DMS79 treated with DMSO at 0.1 percent for 48 hours (cell line): ENCODE data around the gene HS3ST3B1.

Experiments used
- DNase-seq: peaks from one replicate; lab custom pipeline; 2025; lab: John Stamatoyannopoulos, UW

Gene HS3ST3B1

DNA sequence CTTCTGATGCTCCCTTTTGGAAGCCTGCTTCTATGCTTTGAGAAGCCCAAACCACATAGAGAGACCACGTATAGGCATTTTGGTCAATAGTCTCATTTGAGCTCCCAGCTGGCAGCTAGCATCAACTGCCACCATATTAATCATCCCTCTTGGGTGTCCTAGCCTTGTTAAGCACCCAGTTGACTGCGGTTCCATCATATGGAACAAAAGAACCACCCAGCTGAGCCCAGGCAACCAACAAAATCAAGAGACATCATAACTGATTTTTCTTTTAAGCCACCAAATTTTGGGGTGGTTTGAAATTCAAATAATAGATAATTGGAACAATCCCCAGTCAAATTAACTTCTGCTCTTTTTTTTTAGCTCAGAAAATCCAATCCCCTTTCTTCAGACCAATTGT is 53.9 kb downstream of the HS3ST3B1 start:
- DNase-seq, result no peak

DNA sequence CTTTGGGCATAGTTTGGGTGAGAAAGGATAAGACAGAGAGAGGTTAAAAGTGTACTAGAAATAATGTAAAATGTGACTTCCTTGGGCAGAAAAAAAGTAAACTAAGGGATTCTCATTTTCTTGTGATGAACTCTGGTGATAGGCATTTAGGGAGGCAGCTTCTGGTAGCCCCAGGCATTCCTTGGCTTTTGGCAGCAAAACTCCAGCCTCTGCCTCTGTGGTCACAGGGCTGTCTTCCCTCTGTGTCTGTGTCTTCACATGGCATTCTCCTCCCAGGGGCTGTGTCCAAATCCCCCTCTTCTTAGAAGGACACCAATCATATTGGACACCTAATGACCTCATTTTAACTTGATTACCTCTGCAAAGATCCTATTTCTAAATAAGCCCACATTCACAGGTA is 54.7 kb downstream of the HS3ST3B1 start:
- no peak for DNase-seq

DNA sequence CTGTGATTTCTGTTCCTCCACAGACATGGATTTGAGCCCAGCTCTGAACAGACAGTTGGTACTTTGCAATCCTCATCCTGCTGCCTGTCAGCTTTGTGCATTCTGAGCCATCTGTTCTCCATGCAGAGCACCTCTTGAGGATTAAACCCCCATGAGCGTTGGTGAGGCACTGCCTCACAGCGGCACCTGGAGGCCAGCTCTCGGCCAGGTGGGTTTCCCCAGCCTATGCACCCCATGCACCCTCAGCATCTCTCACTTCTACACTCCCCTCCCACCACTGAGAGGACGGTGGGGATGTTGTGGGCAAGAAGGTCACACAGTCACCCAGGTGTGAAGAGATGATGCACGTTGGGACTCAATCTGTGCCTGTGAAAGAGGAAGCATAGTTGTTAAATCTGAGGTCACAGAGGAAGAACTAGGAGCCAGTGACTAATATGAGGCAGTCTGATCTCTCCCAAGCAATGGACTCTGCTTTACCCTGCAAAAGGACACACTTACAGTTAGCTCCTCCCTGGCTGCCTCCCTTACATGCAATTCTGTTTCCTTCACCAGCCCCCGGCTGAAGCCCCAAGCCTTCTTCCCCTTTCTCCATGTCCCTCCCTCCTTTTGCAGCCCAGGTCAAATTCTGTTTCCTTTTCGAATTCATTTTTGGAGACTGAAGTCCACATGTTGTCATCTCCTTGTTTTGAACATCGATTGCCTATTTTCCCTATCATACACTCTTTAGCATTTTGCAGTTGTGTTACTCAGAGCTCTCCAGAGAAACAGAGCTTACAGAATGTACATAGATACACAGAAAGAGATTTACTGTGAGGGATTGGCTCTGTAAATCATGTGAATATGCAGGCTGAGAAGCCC is 58.5 kb downstream of the HS3ST3B1 start:
- DNase-seq, result no peak

DNA sequence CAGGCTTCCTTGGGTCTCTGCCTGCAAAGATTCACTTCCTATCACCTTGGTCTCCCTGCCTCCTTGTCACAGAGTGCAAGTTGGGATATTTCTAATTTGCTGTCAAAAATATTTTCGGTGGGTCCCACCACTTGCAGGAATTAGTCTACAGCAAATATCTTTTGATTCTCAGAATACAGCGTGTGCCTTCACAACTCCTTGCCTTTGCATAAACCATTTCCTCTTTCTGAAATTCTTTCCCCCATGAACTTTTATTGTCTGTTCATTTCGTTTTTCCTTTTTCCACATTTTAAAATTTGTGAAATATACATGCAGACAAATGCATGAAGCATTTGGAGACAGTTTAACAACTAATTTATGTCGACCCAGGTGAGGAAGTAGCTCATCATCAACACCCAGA is 60.0 kb downstream of the HS3ST3B1 start:
- DNase-seq, result no peak

DNA sequence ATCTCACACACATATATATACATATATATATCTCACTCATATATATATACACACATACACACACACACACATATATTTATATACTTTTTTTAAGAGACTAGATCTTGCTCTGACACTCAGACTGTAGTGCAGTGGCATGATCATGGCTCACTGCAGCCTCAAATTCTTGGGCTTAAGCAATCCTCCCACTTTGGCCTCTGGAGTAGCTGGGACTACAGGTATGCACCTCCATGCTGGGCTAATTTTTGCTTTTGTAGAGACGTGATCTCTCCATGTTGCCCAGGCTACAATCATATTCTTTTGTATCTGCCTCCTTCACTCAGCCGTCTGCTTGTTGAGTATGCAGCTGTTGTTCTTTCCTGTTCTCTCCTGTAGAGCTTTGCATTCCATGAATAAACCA is 60.6 kb downstream of the HS3ST3B1 start:
- no peak for DNase-seq

DNA sequence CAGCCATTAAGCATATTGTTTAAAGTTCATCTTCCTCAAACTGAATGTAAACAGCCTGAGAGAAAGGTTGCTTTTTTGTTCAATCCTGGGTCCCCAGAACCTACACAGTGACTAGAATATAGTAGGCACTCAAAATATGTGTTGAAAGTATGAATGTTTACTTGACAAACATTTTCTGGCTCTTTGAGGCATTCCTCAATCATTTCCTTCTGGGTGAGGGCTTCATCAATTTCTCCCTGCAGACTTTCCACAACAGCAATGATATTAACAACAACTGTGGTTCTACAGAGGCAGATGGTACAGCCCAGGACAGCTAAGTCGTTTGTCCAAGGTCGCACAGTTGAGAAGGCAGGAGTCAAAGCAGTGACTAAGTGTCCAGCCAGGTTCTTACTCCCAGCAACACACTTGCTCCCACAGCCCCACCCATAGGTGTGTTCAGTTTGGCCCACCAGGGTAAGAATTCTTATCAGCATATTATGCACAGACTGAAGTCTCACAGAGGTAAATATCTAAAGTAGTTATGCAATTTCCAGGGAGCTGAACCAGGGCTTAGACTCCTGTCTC is 61.1 kb downstream of the HS3ST3B1 start:
- no peak for DNase-seq

DNA sequence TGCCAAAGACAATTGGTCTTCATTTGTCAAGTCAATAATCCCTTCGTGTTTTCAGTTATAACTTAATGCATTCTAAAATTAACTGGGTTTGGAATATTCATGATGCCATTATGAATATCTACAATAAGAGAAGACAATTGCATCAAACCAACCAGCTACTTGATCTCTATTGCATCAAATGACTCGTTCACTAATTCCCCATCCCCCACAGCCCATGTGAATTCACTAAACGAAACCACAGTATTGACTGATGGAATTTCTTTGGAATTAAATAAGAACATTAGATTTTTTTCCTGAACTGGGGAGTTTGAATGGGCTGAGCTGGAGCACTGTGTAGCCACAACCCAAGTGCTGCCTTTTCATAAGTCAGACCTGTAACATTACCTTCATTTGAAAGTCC is 65.3 kb downstream of the HS3ST3B1 start:
- no peak for DNase-seq

DNA sequence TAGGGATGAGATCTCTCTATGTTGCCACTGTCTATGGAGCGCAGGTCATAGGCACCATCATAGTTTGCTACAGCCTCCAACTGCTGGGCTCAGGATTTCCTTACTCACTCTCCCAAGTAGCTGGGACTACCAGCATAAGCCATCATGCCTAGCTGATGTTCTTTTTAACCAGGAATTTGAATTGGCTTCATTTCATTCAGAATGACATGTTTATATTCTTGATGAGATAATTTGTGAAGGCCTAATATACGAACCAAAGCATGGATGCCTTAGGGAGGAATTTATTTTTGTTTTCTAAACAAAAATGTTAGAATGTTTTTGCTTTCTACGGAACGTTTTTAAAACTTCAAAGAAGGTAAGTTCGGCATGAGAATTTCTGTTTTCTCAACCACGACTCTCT is 71.6 kb downstream of the HS3ST3B1 start:
- DNase-seq, result no peak

DNA sequence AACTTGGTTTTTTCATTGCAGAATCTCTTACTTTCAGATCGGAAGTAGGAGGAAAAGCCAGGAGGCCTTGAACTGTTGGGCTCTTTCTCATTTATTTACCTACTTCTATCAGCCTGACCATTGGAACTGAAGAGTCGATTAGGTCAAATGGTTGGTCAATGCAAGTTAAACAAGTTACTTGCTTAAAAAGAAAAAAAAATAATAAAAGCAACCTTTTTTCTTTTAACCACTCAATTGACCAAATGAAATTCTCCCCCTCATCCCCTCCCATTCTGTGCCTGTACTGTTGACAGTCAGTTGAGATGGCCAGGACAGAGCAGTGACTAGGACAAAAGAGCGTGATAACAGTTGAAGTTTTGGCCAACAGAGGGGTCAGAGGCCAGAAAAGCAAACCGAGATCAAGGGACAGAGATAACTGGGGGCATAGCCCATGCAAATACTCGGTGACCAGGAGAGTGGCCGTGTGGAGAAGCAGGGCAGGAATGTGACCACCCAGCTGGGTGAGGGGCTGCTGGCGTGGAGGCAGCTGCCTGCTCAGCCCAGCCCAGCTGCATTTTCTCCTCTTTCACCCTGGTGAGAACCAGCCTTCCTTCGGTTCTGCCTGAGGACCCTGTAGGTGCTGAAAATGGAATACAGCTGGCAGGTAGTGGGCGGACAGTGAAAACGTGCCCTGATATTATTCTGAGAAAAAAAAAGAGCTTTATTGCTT is 72.2 kb downstream of the HS3ST3B1 start:
- DNase-seq, result no peak

DNA sequence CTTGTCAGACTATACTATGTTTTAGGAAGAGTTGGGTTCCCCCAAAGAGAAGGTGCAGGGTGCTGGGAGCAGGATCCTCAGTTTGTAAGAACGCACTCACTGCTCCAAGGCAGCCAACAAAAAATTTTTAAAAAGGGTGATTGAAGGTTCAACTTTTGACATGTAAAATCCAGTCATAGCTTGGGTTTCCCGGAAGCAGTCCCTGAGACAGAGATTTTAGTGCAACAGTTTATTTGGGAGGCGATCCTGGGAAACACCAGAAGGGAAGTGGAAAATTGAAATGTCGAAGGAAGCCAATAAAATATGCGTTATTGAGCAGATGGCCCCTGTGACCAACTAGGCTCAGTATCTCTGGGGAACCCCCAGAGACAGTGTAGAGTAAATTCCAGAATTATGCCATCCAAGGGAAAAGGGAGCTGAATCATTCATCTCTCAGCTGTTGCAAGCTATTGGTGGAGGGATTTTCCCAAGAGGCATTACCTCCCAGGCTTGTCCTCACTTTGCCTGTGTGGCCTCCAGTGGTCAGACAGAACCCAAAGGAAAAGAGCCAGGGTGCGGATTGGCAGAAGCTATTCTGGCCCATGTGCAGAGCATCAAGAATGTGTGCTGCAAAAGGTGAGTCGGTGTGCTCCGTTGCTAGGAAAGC is 72.9 kb downstream of the HS3ST3B1 start:
- DNase-seq, result no peak

DNA sequence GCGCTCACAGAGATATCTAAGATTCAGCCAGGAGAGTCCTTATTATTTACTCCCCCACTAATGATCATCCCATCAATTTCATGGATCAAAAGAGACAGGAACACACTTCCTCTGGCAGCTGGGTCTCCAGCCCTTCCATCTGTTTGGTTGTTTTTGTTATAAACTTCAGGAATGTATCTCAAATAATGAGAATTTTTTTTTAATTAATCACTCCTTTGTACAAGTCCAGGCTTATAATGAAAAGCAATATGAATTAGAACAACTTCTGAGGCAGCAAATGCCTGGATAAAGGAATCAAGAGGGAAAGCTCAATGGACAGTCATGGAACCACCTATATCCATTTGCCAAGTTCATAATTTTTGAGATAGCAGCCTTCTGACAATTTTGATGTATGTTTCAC is 73.4 kb downstream of the HS3ST3B1 start:
- DNase-seq, result no peak

DNA sequence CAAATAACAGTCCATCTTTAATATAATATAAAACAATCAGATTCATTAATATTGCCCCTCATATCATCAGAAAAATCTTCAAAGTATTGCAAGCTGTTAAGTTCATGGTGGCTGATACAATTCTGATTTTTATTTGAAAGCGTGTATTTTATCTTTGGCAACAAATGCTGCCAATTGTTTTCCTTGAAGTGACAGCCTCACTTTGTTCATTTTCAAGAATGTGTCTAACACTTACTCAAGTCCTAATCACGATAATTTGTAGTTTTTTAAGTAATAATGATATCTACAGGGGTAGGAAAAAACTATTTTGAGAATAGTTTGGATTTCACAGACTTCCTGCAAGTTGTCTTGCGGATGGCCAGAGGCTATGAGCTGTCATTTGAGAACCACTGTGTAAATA is 75.8 kb downstream of the HS3ST3B1 start:
- DNase-seq, result no peak

DNA sequence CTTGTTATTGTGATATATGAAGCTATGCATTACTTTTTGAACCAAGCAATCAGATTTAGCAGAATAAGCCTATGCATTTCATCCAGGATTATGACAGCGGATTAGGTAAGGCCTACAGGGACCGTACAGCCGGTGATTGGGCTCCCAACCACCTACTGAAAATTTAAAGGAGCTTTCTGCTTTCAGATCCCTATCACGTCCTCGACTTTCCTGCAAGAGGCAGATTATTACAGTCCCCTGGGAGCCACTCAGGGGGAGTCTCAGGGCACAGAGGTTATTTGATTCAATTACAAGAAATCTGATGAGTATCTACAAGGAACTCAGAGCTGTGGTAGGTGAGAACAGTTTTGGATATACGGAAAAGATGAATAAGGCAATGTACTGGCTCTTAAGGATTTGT is 80.7 kb downstream of the HS3ST3B1 start:
- DNase-seq, result no peak

DNA sequence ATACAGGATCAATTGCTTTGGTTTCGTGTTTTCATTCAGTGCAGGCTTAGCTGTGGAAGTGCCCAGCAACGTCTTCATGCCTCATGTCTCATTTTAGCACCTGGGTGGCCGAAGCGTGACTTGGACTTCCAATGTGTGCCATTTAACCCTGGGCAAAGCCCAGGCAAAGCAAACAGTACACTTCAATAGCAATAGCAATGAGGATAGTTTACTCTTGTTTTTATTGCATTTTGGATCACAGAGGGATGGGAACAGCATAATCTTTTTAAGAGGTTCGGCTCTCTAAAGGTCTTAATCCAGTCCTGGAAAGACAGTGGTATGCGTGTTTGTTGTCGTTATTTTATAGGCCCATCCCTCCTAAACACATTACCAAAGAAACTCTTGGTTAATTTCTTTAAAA is 86.2 kb downstream of the HS3ST3B1 start:
- DNase-seq, result no peak

DNA sequence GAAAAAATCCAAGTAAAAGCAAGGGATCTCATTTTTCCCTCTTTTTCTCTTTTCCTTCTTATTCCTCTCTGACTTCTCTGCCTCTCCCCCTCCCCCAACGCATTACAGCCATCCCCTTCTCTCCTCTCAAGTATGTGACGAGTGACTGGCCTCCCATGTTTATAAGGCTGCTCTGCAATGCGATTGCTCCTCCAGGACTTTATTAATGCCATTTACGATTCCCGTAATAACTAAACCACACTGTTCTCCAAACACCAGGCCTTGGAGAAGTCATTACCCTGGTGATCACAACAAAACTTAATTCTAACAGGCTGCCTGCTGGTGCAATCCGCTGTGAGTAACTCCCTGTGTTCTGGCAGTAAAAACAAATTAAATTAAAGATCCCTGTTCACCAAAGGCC is 88.8 kb downstream of the HS3ST3B1 start:
- DNase-seq, result no peak

DNA sequence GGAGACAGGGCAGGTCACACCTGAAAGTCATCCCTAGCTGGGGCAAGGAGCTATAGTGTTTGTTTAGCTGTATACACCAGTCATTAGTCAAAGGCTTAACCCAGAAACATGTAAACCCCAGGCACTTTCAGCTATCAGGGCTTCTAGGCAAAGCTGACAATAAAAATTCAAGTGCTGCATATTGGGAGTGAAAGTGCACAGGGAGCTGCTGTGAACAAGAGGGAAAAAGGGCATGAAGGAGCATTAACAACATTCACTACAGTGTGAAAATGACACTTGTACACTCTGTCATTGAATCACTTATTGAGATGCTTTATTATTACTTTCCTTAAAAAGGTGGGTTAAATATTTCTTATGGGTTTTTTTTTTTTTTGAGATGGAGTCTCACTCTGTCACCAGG is 92.8 kb downstream of the HS3ST3B1 start:
- DNase-seq, result no peak

DNA sequence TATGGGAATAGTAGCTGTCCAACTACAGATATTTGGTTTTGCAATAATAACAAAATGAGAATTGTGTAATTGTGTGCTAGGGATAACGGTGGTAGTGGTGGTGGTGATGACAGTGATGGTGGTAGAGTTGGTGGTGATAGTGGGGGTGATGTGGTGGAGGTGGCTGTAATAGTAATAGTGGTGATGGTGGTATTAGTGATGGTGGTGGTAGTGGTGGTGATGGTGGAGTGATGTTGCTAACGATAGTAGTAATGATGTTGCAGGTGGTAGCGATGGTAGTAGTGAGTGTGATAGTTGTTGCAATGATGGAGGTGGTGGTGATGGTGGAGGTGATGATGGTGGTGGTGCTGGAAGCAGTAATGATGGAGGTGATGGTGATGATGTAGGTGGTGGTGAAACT is 94.4 kb downstream of the HS3ST3B1 start:
- DNase-seq, result no peak

DNA sequence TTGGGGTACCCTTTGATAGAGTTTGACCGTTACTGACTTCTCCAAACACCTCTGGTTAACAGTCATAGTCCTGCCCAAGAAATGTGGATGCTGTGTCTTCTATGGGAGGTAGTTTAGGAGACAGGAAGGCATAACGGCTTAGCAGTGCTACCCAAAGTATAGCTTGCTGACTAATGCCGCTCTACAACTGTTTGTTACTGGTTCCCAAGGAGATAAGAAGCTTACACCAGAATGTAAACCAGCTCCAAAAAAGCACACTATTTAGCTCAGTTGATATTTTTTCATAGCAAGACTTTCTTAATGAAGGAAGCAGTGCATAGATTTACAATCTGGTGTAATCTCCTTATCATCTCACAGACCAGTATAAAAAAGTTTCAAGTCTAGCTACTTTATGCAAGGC is 95.7 kb downstream of the HS3ST3B1 start:
- no peak for DNase-seq

DNA sequence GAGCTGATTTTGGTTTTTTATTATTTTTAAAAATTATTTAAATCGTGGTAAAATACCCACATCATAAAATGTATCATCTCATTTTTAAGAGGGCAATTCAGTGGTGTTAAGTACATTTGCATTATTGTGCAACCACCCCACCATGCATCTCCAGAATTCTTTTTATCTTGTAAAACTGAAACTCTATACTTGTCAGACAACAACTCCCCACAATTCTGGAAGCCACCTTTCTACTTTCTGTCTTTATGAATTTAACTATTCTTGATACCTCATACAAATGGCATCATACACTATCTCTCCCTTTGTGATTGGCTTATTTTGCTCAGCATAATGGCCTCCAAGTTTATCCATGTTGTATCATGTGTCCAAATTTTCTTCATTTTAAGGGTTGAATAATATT is 97.9 kb downstream of the HS3ST3B1 start:
- no peak for DNase-seq
